GM13977 (cell line): ENCODE results near the gene FBLIM1.

Experiments used
- DNase-seq: peaks from one replicate; pipeline ENCODE4 v3.0.0; 2012; ENCODE audit warnings: low spot score
- in situ Hi-C: fragments of 300-500 bp; cut with MboI; formaldehyde crosslinking; loops from one replicate; pipeline ENCODE4 v1.12.0; 2022; ENCODE audit warnings: low sequenced_read_pairs, low pct_unique_long_range_greater_than_20kb, mixed read lengths, inconsistent platforms; ENCODE audit not compliant: unreplicated experiment
- TF ChIP-seq, protein P1 (sequence below): IDR thresholded peaks from 2 replicates; pipeline ENCODE4 v1.5.1; 2012; ENCODE audit warnings: mild to moderate bottlenecking, control low read depth; ENCODE audit not compliant: insufficient read depth; ENCODE audit errors: extremely low read depth, missing control alignments

Gene FBLIM1

DNA sequence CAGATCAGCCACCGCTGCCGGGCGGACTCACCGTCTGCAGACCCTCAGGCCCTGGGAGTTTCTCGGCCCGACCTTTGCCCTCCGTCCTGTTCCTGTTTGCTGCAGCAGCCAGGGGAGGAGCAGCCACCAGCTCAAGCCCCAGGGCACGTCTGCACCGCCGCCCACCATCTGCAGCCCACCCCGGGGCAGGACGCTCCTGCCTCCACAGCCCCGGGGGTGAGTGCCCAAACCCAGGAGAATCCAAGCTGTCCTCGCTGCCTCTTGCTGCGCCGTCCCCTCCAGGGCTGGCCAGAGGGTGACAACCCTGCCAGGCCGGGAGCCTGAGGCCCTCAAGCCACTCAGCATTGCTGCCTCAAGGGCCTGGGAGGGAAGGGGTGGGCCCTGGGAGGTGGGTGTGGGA is 23.7 kb upstream of the FBLIM1 start:
- TF ChIP-seq, protein P1, sequence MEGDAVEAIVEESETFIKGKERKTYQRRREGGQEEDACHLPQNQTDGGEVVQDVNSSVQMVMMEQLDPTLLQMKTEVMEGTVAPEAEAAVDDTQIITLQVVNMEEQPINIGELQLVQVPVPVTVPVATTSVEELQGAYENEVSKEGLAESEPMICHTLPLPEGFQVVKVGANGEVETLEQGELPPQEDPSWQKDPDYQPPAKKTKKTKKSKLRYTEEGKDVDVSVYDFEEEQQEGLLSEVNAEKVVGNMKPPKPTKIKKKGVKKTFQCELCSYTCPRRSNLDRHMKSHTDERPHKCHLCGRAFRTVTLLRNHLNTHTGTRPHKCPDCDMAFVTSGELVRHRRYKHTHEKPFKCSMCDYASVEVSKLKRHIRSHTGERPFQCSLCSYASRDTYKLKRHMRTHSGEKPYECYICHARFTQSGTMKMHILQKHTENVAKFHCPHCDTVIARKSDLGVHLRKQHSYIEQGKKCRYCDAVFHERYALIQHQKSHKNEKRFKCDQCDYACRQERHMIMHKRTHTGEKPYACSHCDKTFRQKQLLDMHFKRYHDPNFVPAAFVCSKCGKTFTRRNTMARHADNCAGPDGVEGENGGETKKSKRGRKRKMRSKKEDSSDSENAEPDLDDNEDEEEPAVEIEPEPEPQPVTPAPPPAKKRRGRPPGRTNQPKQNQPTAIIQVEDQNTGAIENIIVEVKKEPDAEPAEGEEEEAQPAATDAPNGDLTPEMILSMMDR = no peak
- DNase-seq = no peak
- in situ Hi-C loops = no loop called here

DNA sequence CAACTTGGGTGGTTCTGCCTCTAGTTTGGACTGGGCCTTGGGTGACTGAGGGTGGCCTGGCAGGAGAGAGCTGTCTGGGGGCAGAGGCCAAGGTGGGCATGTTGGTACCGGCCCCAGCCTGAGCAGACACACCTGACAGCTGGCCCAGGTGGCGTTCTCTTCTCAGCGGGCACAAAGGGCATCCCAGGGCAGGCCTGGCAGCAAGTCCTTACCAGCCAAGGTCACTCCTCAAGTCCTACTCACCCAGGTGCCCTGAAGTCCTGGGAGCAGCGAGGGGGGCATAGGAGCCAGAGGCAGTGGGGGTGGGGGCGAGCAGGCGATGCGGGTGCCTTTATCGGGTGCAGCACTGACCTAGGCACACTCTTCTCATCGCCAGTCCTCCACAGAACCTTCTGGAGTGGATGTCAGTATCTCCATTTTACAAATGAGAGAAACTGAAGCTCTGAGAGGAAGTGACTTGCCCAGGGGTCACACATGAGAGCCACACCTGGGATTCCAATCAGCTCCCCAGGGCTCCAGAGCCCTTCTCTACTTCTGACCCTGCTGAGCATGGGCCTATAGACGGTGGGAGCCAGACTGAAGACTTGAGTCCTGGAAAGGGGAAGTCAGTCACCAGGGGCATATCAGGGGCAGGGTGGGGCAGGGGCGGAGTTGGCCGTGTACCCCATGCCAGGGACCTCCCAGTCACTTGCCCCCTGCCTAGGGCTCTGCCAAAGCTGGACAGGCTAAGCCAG is 23.1 kb upstream of the FBLIM1 start:
- TF ChIP-seq, protein P1 = no peak
- DNase-seq = no peak
- in situ Hi-C loops = no loop called here

DNA sequence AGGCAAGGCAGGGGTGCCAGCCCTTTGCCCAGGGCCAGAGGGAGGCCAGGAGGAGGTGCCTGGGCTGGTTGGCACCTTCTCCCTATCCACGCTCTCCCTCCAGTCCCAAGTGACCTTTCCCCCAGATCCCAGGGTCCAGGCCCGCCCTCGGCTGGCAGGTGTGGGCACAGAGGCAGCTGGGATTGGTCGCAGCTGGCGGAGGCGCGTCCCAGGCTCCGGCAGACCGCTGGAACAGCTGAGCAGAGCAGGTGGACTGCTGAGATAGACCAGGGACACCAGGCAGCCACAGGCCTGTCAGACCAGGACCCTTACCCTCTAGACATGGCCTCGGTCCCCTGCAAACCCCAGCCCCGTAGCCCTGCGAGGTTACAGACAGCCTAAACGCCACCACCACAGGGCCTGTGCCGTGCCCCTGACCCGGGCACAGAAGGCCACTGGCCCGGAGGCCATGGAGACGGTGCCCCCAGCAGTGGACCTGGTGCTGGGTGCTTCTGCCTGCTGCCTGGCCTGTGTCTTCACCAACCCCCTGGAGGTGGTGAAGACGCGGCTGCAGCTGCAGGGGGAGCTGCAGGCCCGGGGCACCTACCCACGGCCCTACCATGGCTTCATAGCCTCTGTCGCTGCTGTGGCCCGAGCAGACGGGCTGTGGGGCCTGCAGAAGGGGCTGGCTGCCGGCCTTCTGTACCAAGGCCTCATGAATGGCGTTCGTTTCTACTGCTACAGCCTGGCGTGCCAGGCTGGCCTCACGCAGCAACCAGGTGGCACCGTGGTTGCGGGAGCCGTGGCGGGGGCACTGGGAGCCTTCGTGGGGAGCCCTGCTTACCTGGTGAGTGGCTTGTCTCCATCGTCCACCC is 22.3 kb upstream of the FBLIM1 start, which contains the start of gene SLC25A34:
SLC25A34 (plus strand) TSS at position 221 of the 854 bp plus-strand sequence; CDS start at position 449, 228 bp downstream.
- in situ Hi-C loops = no loop called here
- DNase-seq = no peak
- TF ChIP-seq, protein P1 = no peak

DNA sequence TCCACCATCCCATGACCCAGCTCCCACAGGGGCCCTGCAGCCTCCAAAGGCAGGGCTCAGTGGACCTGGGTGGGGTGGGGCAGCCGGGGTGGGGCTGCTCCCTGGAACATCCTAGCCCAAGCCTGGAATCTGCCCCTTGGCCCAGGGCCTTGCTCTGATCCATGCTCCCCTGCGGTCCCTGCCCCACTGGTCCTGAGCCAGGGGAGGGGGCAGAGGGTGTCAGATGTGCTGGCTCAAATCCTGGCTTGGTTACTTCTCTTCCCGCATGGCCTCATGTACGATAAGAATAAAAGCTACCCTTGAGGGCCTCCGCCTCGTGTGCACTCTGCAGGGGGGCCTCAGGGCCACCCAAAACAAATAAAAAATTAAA is 21.7 kb upstream of the FBLIM1 start:
- TF ChIP-seq, protein P1 = no peak
- no peak for DNase-seq
- in situ Hi-C loops = no loop called here

DNA sequence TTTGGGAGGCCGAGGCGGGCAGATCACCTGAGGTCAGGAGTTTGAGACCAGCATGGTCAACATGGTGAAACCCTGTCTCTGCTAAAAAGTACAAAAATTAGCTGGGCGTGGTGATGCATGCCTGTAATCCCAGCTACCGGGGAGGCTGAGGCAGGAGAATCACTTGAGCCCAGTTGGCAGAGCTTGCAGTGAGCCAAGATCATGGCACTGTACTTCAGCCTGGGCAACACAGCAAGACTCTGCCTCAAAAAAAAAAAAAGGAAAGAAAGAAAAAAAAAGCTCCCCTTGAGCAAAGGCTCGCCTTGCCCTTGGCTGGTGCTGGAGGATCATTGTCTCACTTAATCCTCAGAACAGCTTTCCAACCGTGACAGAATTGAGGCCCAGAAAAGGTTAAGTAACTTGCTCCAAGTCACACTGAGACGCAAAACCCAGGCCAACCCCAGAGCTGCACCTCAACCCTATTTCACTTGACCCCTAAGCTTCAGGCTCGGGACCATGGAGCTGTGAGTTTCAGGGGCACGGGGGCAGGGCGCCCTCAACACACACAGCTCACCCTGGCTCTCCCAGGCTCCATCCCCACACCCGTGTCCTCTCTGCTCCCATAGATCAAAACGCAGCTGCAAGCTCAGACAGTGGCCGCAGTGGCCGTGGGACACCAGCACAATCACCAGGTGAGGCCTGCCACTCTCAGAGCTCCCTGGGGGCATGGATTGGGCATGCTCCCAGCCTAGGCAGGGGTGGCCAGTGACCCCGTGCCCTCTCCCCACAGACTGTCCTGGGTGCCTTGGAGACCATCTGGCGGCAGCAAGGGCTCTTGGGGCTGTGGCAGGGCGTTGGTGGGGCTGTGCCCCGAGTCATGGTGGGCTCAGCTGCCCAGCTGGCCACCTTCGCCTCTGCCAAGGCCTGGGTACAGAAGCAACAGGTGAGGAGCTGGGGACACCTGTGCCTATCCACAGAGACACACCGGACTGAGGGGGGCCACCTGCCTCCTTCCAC is 21.0 kb upstream of the FBLIM1 start:
- TF ChIP-seq, protein P1 = no peak
- in situ Hi-C loops = no loop called here
- no peak for DNase-seq

DNA sequence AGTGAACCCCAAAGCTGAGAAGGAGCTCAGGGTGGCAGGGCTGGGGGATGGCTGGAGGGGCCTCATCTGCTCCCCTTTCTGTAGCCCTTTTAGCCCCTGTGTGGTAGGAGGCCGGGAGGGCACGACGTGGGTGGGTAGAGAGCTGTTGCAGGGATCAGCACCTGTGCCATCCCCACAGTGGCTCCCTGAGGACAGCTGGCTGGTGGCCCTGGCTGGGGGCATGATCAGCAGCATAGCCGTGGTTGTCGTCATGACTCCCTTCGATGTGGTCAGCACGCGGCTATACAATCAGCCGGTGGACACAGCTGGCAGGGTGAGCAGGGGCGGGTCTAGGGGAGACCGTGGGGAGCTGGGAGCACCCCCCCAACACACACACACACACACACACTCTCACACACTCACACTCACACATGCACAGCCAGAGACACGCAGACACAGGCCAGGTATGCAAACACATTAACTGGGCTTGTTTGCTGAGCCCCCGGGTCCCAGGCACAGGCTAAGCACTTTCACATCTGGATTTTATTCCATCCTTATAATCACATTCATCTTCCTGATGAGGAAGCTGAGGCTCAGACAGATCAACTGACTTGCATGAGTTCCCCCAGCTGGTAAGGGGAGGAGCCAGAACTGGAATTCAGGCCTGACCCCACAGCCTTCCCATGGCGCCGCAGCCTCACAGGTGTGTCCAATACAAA is 20.0 kb upstream of the FBLIM1 start:
- TF ChIP-seq, protein P1 = no peak
- in situ Hi-C loops = no loop called here
- no peak for DNase-seq
